ENCODE measurements around the gene DCAF5. TPM values are rescaled to one million over a fixed set of nuclear protein-coding genes. Genes with fewer than 3 reads are reported as not detected.

The DCAF5 gene
- total RNA-seq, 4 donors from 2014 or later = 25.1 to 70.3 (median 42.7) TPM

DNA sequence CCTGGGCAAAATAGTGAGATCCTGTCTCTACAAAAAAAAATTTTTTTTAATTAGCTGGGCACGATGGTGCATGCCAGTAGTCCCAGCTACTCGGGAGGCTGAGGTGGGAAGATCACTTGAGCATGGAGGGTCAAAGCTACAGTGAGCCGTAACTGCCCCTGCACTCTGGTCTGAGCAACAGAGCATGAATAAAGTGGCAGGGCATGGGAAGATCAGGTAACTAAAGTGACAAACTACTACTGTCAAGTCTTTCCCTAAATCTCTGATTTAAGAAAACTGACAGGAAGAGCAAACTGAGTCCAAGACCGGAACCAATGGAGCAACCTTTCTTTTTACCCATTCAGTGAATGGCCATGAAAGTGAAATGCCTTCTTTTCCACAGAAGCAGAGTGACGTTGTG lies 10.8 kb downstream of the DCAF5 start:
- in situ Hi-C loops (cut with MboI; ENCODE audit: low pct_ligation_motif_present in 1 of 4, low pct_unique_long_range_greater_than_20kb in 1 of 4, low sequenced_read_pairs in 3 of 4) = loop anchor here in 1 of 4 donors (25.0 kb wide), 1 partner anchor 320 kb away; no protein-coding TSS in a partner anchor
- WGBS, 2 donors (ENCODE audit: low coverage in 1 of 2) = 96 to 100% methylated on average over 3 to 5 of the region's 5 CpGs
- H3K27ac ChIP-seq = no peak overlapping the region
- H3K36me3 ChIP-seq = no peaks in the 10 kb centered on the region
- intact Hi-C loops (cut with DNase I; ENCODE audit: low total_unique reads) = no loop called here
- TF ChIP-seq, protein P1, sequence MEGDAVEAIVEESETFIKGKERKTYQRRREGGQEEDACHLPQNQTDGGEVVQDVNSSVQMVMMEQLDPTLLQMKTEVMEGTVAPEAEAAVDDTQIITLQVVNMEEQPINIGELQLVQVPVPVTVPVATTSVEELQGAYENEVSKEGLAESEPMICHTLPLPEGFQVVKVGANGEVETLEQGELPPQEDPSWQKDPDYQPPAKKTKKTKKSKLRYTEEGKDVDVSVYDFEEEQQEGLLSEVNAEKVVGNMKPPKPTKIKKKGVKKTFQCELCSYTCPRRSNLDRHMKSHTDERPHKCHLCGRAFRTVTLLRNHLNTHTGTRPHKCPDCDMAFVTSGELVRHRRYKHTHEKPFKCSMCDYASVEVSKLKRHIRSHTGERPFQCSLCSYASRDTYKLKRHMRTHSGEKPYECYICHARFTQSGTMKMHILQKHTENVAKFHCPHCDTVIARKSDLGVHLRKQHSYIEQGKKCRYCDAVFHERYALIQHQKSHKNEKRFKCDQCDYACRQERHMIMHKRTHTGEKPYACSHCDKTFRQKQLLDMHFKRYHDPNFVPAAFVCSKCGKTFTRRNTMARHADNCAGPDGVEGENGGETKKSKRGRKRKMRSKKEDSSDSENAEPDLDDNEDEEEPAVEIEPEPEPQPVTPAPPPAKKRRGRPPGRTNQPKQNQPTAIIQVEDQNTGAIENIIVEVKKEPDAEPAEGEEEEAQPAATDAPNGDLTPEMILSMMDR (IDR thresholded peaks at IDR 0.05) = no peak
- TF ChIP-seq EP300 (IDR thresholded peaks at IDR 0.05; ENCODE audit: low read depth) = no peak
- TF ChIP-seq POLR2A (IDR thresholded peaks at IDR 0.05) = no peak
- TF ChIP-seq POLR2AphosphoS5 (IDR thresholded peaks at IDR 0.05) = no peak
- no peak for DNase-seq
- no peaks in the 10 kb centered on the region for H3K27me3 ChIP-seq
- H3K4me1 ChIP-seq = peaks cover 5 to 21% (median 17%) of the 10 kb centered on the region in 4 donors
- H3K9me3 ChIP-seq = no peaks in the 10 kb centered on the region
- H3K4me3 ChIP-seq = no peak overlapping the region

DNA sequence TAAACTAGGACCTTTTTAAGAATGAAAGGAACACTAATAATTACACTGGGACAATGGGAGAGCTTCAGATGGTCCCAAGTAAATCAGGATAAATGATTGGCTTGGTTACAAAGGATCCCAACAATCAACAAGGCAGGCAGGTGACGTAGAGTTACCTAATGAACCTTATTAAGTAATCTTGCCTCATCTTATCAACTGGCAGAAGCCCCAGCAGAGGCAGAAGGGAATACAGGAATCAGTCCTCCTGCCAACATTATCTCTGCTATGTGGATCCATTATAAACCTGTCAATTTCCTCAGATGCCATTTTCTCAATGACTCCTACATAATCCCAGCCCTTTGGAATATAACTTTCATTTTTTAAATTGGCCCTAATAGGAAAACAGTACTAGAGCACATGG lies 11.4 kb downstream of the DCAF5 start:
- intact Hi-C loops (cut with DNase I; ENCODE audit: low total_unique reads) = no loop called here
- peaks cover 7 to 24% (median 18%) of the 10 kb centered on the region in 4 donors for H3K4me1 ChIP-seq
- TF ChIP-seq POLR2AphosphoS5 (IDR thresholded peaks at IDR 0.05) (no peak), POLR2A (IDR thresholded peaks at IDR 0.05) (no peak), EP300 (IDR thresholded peaks at IDR 0.05; ENCODE audit: low read depth) (no peak)
- TF ChIP-seq, protein P1 (IDR thresholded peaks at IDR 0.05) = no peak

DNA sequence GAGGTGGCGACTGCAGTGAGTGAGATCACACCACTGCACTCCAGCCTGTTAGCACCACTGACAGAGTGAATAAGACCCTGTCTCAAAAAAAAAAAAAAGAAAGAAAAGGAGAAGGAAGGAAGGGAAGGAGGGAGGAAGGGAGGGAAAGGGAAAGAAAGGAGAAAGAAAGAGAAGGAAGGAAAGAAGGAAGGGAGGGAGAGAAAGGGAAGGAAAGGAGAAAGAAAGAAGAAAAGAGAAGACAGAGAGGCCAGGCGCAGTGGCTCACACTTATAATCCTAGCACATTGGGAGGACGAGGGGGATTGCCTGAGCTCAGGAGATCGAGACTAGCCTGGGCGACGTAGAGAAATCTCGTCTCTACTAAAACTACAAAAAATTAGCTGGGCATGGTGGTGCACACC lies 13.2 kb downstream of the DCAF5 start:
- no peaks in the 10 kb centered on the region for H3K36me3 ChIP-seq
- H3K9me3 ChIP-seq = no peaks in the 10 kb centered on the region
- H3K27ac ChIP-seq = no peak overlapping the region
- no peaks in the 10 kb centered on the region for H3K27me3 ChIP-seq
- 85 to 92% methylated on average over 6 to 7 of the region's 7 CpGs for WGBS, 2 donors (ENCODE audit: low coverage in 1 of 2)
- TF ChIP-seq EP300 (IDR thresholded peaks at IDR 0.05; ENCODE audit: low read depth) (no peak), POLR2AphosphoS5 (IDR thresholded peaks at IDR 0.05) (no peak), POLR2A (IDR thresholded peaks at IDR 0.05) (no peak)
- TF ChIP-seq, protein P1 (IDR thresholded peaks at IDR 0.05) = no peak
- no peak for DNase-seq
- H3K4me1 ChIP-seq = peaks cover 7 to 24% (median 18%) of the 10 kb centered on the region in 4 donors
- intact Hi-C loops (cut with DNase I; ENCODE audit: low total_unique reads) (no loop called here), in situ Hi-C loops (cut with MboI; ENCODE audit: low pct_ligation_motif_present in 1 of 4, low pct_unique_long_range_greater_than_20kb in 1 of 4, low sequenced_read_pairs in 3 of 4) (loop anchor here in 1 of 4 donors (25.0 kb wide), 1 partner anchor 323 kb away; no protein-coding TSS in a partner anchor)
- no peak overlapping the region for H3K4me3 ChIP-seq

More for the DNA sequence above, 11.4 kb downstream of the DCAF5 start:
- Histone ChIP-seq H3K27ac (no peak overlapping the region), H3K4me3 (no peak overlapping the region), H3K9me3 (no peaks in the 10 kb centered on the region), H3K36me3 (no peaks in the 10 kb centered on the region), H3K27me3 (no peaks in the 10 kb centered on the region)
- in situ Hi-C loops (cut with MboI; ENCODE audit: low pct_ligation_motif_present in 1 of 4, low pct_unique_long_range_greater_than_20kb in 1 of 4, low sequenced_read_pairs in 3 of 4) = loop anchor here in 1 of 4 donors (25.0 kb wide), 1 partner anchor 321 kb away; no protein-coding TSS in a partner anchor
- 96 to 100% methylated on average over 1 of the region's 1 CpG for WGBS, 2 donors (ENCODE audit: low coverage in 1 of 2)
- DNase-seq = no peak

DNA sequence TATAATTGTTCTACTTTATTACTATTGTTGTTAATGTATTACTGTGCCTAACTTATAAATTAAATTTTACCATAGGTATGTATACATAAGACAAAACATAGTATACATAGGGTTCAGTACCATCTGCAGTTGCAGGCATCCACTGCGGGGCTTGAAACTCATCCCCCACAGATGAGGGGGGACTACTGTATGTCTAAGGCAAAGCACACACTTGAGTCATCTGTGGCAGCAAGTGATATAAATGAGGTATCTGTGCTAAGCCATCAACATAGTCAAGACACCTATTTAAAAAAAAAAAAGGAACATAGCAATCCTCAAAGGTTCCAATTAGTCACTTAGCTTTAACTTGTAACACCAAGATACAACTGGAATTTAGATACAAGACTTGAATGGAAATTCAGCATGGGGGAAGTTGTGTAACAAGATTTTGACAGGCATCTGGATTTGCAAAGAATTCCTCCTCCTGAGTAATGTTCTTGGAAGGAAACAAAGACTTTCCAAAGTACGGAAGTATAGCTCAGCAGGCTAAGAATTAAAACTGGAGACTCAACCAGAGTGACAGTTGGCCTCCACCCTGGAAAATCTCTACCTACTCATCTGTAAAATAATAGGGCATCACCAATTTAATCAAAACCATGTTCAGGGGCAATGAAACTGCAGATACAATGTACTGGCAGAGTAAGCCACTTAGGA lies 14.9 kb downstream of the DCAF5 start:
- Histone ChIP-seq H3K27ac (peak overlapping the region; percentile 48 to 76 (median 53)), H3K27me3 (no peaks in the 10 kb centered on the region), H3K4me3 (no peak overlapping the region), H3K9me3 (no peaks in the 10 kb centered on the region), H3K4me1 (peaks cover 7 to 35% (median 25%) of the 10 kb centered on the region in 4 donors), H3K36me3 (no peaks in the 10 kb centered on the region)
- TF ChIP-seq POLR2AphosphoS5 (IDR thresholded peaks at IDR 0.05) = peak in 2 of 3 donors; percentile 29 to 43
- TF ChIP-seq, protein P1 (IDR thresholded peaks at IDR 0.05) = no peak
- WGBS, 2 donors (ENCODE audit: low coverage in 1 of 2) = 50 to 65% methylated on average over 2 of the region's 2 CpGs
- in situ Hi-C loops (cut with MboI; ENCODE audit: low pct_ligation_motif_present in 1 of 4, low pct_unique_long_range_greater_than_20kb in 1 of 4, low sequenced_read_pairs in 3 of 4) (loop anchor here in 1 of 4 donors (25.0 kb wide), 1 partner anchor 324 kb away; no protein-coding TSS in a partner anchor), intact Hi-C loops (cut with DNase I; ENCODE audit: low total_unique reads) (no loop called here)
- no peak for DNase-seq

Data from transverse colon (tissue), 4 donors.